K562 (cell line): ENCODE results near the gene WASF2. TPM values are rescaled to one million over a fixed set of nuclear protein-coding genes. Genes with fewer than 3 reads are reported as not detected.

Experiments
- GTF2E2 ChIP-seq: fragments of 200-800 bp; sonication (Bioruptor generic); IDR thresholded peaks from 2 replicates; pipeline ENCODE4 v1.6.1; 2016; ENCODE audit warnings: missing genetic modification characterization, missing compliant biosample characterization
- MIER1 ChIP-seq: fragments of 450-650 bp; IDR thresholded peaks from 2 replicates; pipeline ENCODE4 v1.6.1; 2016; ENCODE audit warnings: antibody characterized with exemption, mild to moderate bottlenecking, low read depth
- MLLT1 ChIP-seq, 2 experiments: fragments of 450-650 bp; IDR thresholded peaks; 2 replicates each; pipeline ENCODE4 v1.6.1; 2016
- THAP12 ChIP-seq: fragments of 250-450 bp; sonication (Bioruptor Pico); IDR thresholded peaks from 2 replicates; pipeline ENCODE4 v1.9.0; 2021; ENCODE audit warnings: mild to moderate bottlenecking, inconsistent platforms
- TSC22D4 ChIP-seq: fragments of 450-650 bp; IDR thresholded peaks from 2 replicates; pipeline ENCODE4 v1.6.1; 2016; ENCODE audit warnings: missing genetic modification characterization, missing biosample characterization, control low read depth
- ZFP91 ChIP-seq: sonication (generic); formaldehyde crosslinking; IDR thresholded peaks from 2 replicates; pipeline ENCODE4 v1.8.0; 2022; ENCODE audit warnings: mild to moderate bottlenecking, missing genetic modification reagents
- ZFX ChIP-seq: sonication (generic); formaldehyde crosslinking; IDR thresholded peaks from 2 replicates; pipeline ENCODE4 v1.8.0; 2022; ENCODE audit warnings: mild to moderate bottlenecking, missing genetic modification reagents, moderate library complexity
- ZNF280A ChIP-seq: fragments of 450-650 bp; IDR thresholded peaks from 2 replicates; pipeline ENCODE4 v1.6.1; 2018; ENCODE audit warnings: mild to moderate bottlenecking, low read depth; ENCODE audit not compliant: partially characterized antibody
- ZNF324 ChIP-seq: fragments of 250-450 bp; sonication (Bioruptor Pico); IDR thresholded peaks from 2 replicates; pipeline ENCODE4 v1.4.0; 2020; ENCODE audit warnings: mild to moderate bottlenecking
- polyA plus RNA-seq, 8 experiments: library from polyadenylated mRNA; depleted of rRNA in 4 of 8; stranded (reverse) in 5 of 8; unstranded in 3 of 8; fragments of >200 nt; fragmentation: Nextera tagmentation in 2 of 8; fragmentation: Illumina TruSeq in 1 of 8; extraction: Ambion mirVana in 2 of 8; extraction: Trizol in 1 of 8; gene quantifications; 2 replicates each; pipeline versions ENCODE4 v1.2.1 to v1.2.3, GENCODE V29; 2011 to 2014; ENCODE audit warnings: inconsistent platforms in 1 of 8, missing spikeins in 1 of 8
- total RNA-seq, 7 experiments: library from RNA; depleted of rRNA in 6 of 7; stranded (reverse); fragments of >200 nt in 6 of 7; fragmentation: Illumina TruSeq in 2 of 7; extraction: Trizol in 2 of 7; gene quantifications; 2 replicates each; pipeline versions ENCODE4 v1.2.1 to v1.2.3, GENCODE V29; 2011 to 2021; ENCODE audit warnings: low replicate concordance in 1 of 7

Gene WASF2
- total and polyA plus RNA-seq, 9 of the 15 experiments (the other 6 are each of a cell fraction or from before 2014, with no cell fraction given), result 8.2 to 163 (median 31.2) TPM

GRCh38 chr1:27395441-27396195, 94.3 kb downstream of the WASF2 start (continued):
- no peak for TF ChIP-seq MLLT1 (IDR thresholded peaks at IDR 0.05)
- no peak for TF ChIP-seq TSC22D4 (tag)
- no peak for TF ChIP-seq MIER1
- TF ChIP-seq ZNF280A, result no peak
- no peak for TF ChIP-seq THAP12
- TF ChIP-seq GTF2E2, result no peak
- TF ChIP-seq ZFP91 (CRISPR knock-in tag), result no peak
- TF ChIP-seq ZNF324 (CRISPR knock-in tag), result no peak
- no peak for TF ChIP-seq ZFX (CRISPR knock-in tag)
- TF ChIP-seq, all 486 proteins: peak for 48
